ENCODE measurements around the gene OR9A4.

Gene OR9A4

DNA sequence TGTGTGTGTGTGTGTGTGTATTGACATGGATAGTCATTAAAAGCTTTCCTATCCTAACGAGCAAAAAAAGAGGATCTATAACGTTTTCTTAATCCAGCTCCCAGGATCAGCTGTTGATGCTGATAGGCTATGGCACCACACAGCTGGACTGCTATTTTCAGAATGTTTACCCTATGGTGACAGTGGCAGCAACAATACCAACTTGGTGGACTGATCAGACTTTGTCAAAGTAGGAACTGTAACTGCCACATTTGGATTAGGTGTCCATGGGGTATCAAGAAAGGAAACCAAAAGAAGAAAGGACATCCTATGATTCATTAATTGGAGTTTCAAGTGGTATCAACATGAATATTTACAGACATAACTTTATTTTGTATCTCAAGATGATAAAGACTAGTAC, 33.3 kb downstream of the OR9A4 start:
- H3K4me3 ChIP-seq (ENCODE audit: low read depth, low read length), result no peak overlapping the region
- H3K4me1 ChIP-seq, result no peaks in the 10 kb centered on the region
- H3K36me3 ChIP-seq, result no peaks in the 10 kb centered on the region
- no peak for DNase-seq
- H3K9me3 ChIP-seq, result no peaks in the 10 kb centered on the region
- no peak for TF ChIP-seq CTCF (IDR thresholded peaks at IDR 0.05; ENCODE audit: low read depth, low read length)
- no peaks in the 10 kb centered on the region for H3K27me3 ChIP-seq

DNA sequence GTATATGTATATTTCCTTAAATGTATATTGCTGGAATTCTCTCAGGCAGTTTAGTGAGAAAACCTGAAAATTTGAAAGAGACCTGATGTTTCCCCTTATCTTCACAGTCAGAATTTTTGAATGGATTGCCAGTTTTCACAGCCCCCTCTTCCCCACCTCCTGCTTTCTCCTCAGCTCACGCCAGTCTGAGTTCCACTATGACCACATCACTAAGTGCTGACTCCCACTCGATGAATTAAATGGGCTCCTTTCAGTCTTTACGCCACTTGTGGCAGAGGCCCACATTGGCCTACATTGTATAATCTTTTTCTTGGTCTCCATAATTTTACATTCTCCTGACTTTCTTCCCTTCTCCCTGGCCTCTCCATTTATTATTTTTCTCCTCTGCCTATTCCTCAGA, 33.7 kb downstream of the OR9A4 start:
- Histone ChIP-seq H3K36me3 (no peaks in the 10 kb centered on the region), H3K9me3 (no peaks in the 10 kb centered on the region), H3K4me3 (ENCODE audit: low read depth, low read length) (no peak overlapping the region), H3K27me3 (no peaks in the 10 kb centered on the region), H3K4me1 (no peaks in the 10 kb centered on the region)
- no peak for DNase-seq
- TF ChIP-seq CTCF (IDR thresholded peaks at IDR 0.05; ENCODE audit: low read depth, low read length), result no peak

- no peak for DNase-seq
- TF ChIP-seq CTCF (IDR thresholded peaks at IDR 0.05; ENCODE audit: low read depth, low read length), result no peak
- Histone ChIP-seq H3K4me1 (no peaks in the 10 kb centered on the region), H3K36me3 (no peaks in the 10 kb centered on the region), H3K27me3 (no peaks in the 10 kb centered on the region), H3K9me3 (no peaks in the 10 kb centered on the region), H3K4me3 (ENCODE audit: low read depth, low read length) (no peak overlapping the region)
These were observed 34.6 kb downstream of the OR9A4 start for GRCh38 chr7:141950806-141951205.

GRCh38 chr7:141952461-141952860, 36.3 kb downstream of the OR9A4 start:
- Histone ChIP-seq H3K27me3 (no peaks in the 10 kb centered on the region), H3K4me1 (no peaks in the 10 kb centered on the region), H3K36me3 (no peaks in the 10 kb centered on the region), H3K4me3 (ENCODE audit: low read depth, low read length) (no peak overlapping the region), H3K9me3 (no peaks in the 10 kb centered on the region)
- no peak for TF ChIP-seq CTCF (IDR thresholded peaks at IDR 0.05; ENCODE audit: low read depth, low read length)
- DNase-seq, result no peak

GRCh38 chr7:141954334-141954733, 38.1 kb downstream of the OR9A4 start:
- Histone ChIP-seq H3K36me3 (no peaks in the 10 kb centered on the region), H3K4me3 (ENCODE audit: low read depth, low read length) (no peak overlapping the region), H3K4me1 (no peaks in the 10 kb centered on the region), H3K9me3 (no peaks in the 10 kb centered on the region), H3K27me3 (no peaks in the 10 kb centered on the region)
- DNase-seq, result no peak
- no peak for TF ChIP-seq CTCF (IDR thresholded peaks at IDR 0.05; ENCODE audit: low read depth, low read length)

DNA sequence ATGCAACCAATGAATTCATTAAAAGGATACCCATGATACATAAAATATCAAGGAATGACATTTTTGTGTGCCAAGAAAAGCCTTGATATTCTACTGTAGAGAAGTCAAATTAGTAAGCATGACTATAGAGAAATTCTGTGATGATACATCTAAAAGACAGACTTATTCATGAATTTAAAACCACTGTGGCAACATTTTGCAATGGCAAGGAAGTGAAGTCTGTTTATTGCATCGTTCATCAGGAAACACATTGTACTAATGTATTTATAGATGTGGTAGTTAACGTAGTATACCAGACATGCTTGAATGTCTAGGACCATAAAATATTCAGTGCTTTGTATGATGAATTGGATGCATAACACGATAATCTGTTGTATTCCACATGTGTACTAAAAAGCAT, 39.9 kb downstream of the OR9A4 start:
- H3K27me3 ChIP-seq, result no peaks in the 10 kb centered on the region
- H3K9me3 ChIP-seq, result no peaks in the 10 kb centered on the region
- no peak overlapping the region for H3K4me3 ChIP-seq (ENCODE audit: low read depth, low read length)
- no peaks in the 10 kb centered on the region for H3K4me1 ChIP-seq
- no peaks in the 10 kb centered on the region for H3K36me3 ChIP-seq
- no peak for TF ChIP-seq CTCF (IDR thresholded peaks at IDR 0.05; ENCODE audit: low read depth, low read length)
- DNase-seq, result no peak

Data from BE2C (cell line).